A549 (cell line): ENCODE measurements around the gene UACA. TPM values are rescaled to one million over a fixed set of nuclear protein-coding genes. Genes with fewer than 3 reads are reported as not detected.

Experiments used
- ATAC-seq, 2 experiments: fragments of 200-7000 bp in 1 of 2; fragments of >200 bp in 1 of 2; cut with Nextera tagmentation in 1 of 2; cut with Tn5 transposase in 1 of 2; 3 replicates each; pipeline versions ENCODE4 v1.8.0 to v1.9.1; 2018 to 2020; ENCODE audit warnings: mild to moderate bottlenecking in 1 of 2, moderate library complexity in 1 of 2
- CTCF ChIA-PET: fragments of 300-600 bp; sonication (Branson Sonifier 250); formaldehyde crosslinking; extraction: SDS; loops from one replicate; lab custom pipeline; 2021; ENCODE audit warnings: antibody characterized with exemption, inconsistent platforms; lab: Yijun Ruan, JAX
- POLR2A ChIA-PET: fragments of 350-600 bp; formaldehyde crosslinking; extraction: SDS; loops from one replicate; lab custom pipeline; 2021; ENCODE audit warnings: antibody characterized with exemption, inconsistent platforms; lab: Yijun Ruan, JAX
- DNase-seq, 2 experiments: peaks; one replicate each; pipeline versions ENCODE4 v3.0.0 to v3.0.0-alpha.2; 2011 to 2016; ENCODE audit warnings: low read depth in 1 of 2, low spot score in 1 of 2
- FAIRE-seq: peaks from 2 replicates; lab custom pipeline; 2011; peaks lifted over from hg19 to GRCh38; lab: Jason Lieb, UNC
- H3K27ac ChIP-seq, 2 experiments: fragments of >200 bp; sonication (Bioruptor Twin); formaldehyde crosslinking; 3 replicates each; pipeline ENCODE4 v1.5.1; 2016 to 2017
- H3K4me1 ChIP-seq: fragments of >200 bp; sonication (Bioruptor Twin); formaldehyde crosslinking; 3 replicates; pipeline ENCODE4 v1.6.1; 2016
- H3K4me2 ChIP-seq: fragments of >200 bp; sonication (Bioruptor Twin); formaldehyde crosslinking; 3 replicates; pipeline ENCODE4 v1.6.1; 2016
- H3K4me3 ChIP-seq: fragments of >200 bp; sonication (Bioruptor Twin); formaldehyde crosslinking; 3 replicates; pipeline ENCODE4 v1.5.1; 2016
- H3K9me3 ChIP-seq: fragments of >200 bp; sonication (Bioruptor Twin); formaldehyde crosslinking; 3 replicates; pipeline ENCODE4 v1.6.1; 2016
- ATOH8 ChIP-seq: fragments of 250-450 bp; sonication (Bioruptor Pico); IDR thresholded peaks from 2 replicates; pipeline ENCODE4 v1.5.0; 2020; ENCODE audit warnings: low read depth, mild to moderate bottlenecking, moderate library complexity
- BHLHE40 ChIP-seq: IDR thresholded peaks from 2 replicates; pipeline ENCODE4 v1.6.1; 2012; ENCODE audit warnings: low read depth, low read length, inconsistent platforms
- CEBPB ChIP-seq, 2 experiments: fragments of >200 bp in 1 of 2; sonication (Bioruptor Twin) in 1 of 2; formaldehyde crosslinking in 1 of 2; IDR thresholded peaks; 2 replicates each; pipeline ENCODE4 v1.6.1; 2012 to 2016
- CHD4 ChIP-seq: fragments of 200-600 bp; sonication (generic); IDR thresholded peaks from 2 replicates; pipeline ENCODE4 v1.6.1; 2016; ENCODE audit warnings: antibody characterized with exemption, mild to moderate bottlenecking, borderline replicate concordance
- CTCF ChIP-seq: fragments of >200 bp; sonication (Bioruptor Twin); formaldehyde crosslinking; IDR thresholded peaks from 3 replicates; pipeline ENCODE4 v1.5.1; 2016
- E2F6 ChIP-seq: IDR thresholded peaks from 2 replicates; pipeline ENCODE4 v1.6.1; 2012; ENCODE audit warnings: low read depth, borderline replicate concordance
- EHF ChIP-seq: fragments of 250-450 bp; sonication (Bioruptor Pico); IDR thresholded peaks from 2 replicates; pipeline ENCODE4 v1.5.0; 2020; ENCODE audit warnings: mild to moderate bottlenecking
- EP300 ChIP-seq, 2 experiments: fragments of >200 bp; sonication (Bioruptor Twin); formaldehyde crosslinking; IDR thresholded peaks; 2 replicates in 1 of 2; 3 replicates in 1 of 2; pipeline ENCODE4 v1.6.1; 2016 to 2017
- GATA3 ChIP-seq: IDR thresholded peaks from 2 replicates; pipeline ENCODE4 v1.6.1; 2012; ENCODE audit warnings: borderline replicate concordance
- HOXA7 ChIP-seq: fragments of 250-450 bp; sonication (Bioruptor Pico); IDR thresholded peaks from 2 replicates; pipeline ENCODE4 v1.5.0; 2020; ENCODE audit warnings: mild to moderate bottlenecking, moderate library complexity
- HOXB13 ChIP-seq: fragments of 250-450 bp; sonication (Bioruptor Pico); IDR thresholded peaks from 2 replicates; pipeline ENCODE4 v1.5.0; 2020; ENCODE audit warnings: low read depth, mild to moderate bottlenecking, moderate library complexity
- MAFK ChIP-seq: fragments of 450-650 bp; IDR thresholded peaks from 2 replicates; pipeline ENCODE4 v1.6.1; 2014; ENCODE audit not compliant: partially characterized antibody
- MAZ ChIP-seq: fragments of 150-350 bp; IDR thresholded peaks from 2 replicates; pipeline ENCODE4 v1.6.1; 2014; ENCODE audit warnings: antibody characterized with exemption, low read depth, low read length, borderline replicate concordance
- MYC ChIP-seq: IDR thresholded peaks from 2 replicates; pipeline ENCODE4 v1.6.1; 2012; ENCODE audit warnings: mild to moderate bottlenecking, inconsistent platforms, low read length, improper control_type of control experiment, borderline replicate concordance
- NPAS2 ChIP-seq: fragments of 250-450 bp; sonication (Bioruptor Pico); IDR thresholded peaks from 2 replicates; pipeline ENCODE4 v1.8.0; 2022; ENCODE audit warnings: mild to moderate bottlenecking, moderate library complexity, borderline replicate concordance
- PBX3 ChIP-seq: IDR thresholded peaks from 2 replicates; pipeline ENCODE4 v1.6.1; 2012
- POLR2AphosphoS2 ChIP-seq: conservative IDR thresholded peaks from 2 replicates; pipeline ENCODE4 v1.6.1; 2012; ENCODE audit warnings: low read length, improper control_type of control experiment, inconsistent platforms
- RAD21 ChIP-seq, 2 experiments: fragments of >200 bp in 1 of 2; sonication (Bioruptor Twin) in 1 of 2; formaldehyde crosslinking in 1 of 2; IDR thresholded peaks in 1 of 2; conservative IDR thresholded peaks in 1 of 2; 2 replicates in 1 of 2; 3 replicates in 1 of 2; pipeline ENCODE4 v1.6.1; 2012 to 2018; ENCODE audit warnings: inconsistent platforms in 1 of 2
- SREBF2 ChIP-seq: fragments of 450-650 bp; IDR thresholded peaks from 2 replicates; pipeline ENCODE4 v1.6.1; 2014; ENCODE audit warnings: mild to moderate bottlenecking, moderate library complexity
- TP53 ChIP-seq: fragments of 250-450 bp; sonication (Bioruptor Pico); IDR thresholded peaks from 2 replicates; pipeline ENCODE4 v1.5.0; 2021; ENCODE audit warnings: mild to moderate bottlenecking, moderate library complexity
- ZC3H11A ChIP-seq: fragments of 450-650 bp; IDR thresholded peaks from 2 replicates; pipeline ENCODE4 v1.6.1; 2014; ENCODE audit warnings: antibody characterized with exemption, mild to moderate bottlenecking
- WGBS: methylation state at CpG from one replicate; pipeline ENCODE4 v1.1.6; 2017; ENCODE audit errors: missing lambda C conversion rate; 5-methylcytosine and 5-hydroxymethylcytosine counted together
- polyA plus RNA-seq, 4 experiments: library from polyadenylated mRNA; depleted of rRNA in 3 of 4; stranded (reverse); fragments of >200 nt; fragmentation: RNase III in 1 of 4; extraction: RNeasy Plus Mini Kit Qiagen cat#74134 plus additional on column Dnase treatment in 1 of 4; gene quantifications; 2 replicates in 3 of 4; 3 replicates in 1 of 4; pipeline ENCODE4 v1.2.3, GENCODE V29; 2011 to 2017

UACA gene
- polyA plus RNA-seq, 2 of the 4 experiments (the other 2 are of a cell fraction), result 31.9 to 80.4 TPM

- Histone ChIP-seq H3K4me3 (no peak overlapping the region), H3K27ac (no peak overlapping the region), H3K9me3 (no peaks in the 10 kb centered on the region), H3K4me1 (no peaks in the 10 kb centered on the region)
- FAIRE-seq (peak; percentile 59), DNase-seq (no peak), ATAC-seq (no peak)
- WGBS, result 94% methylated on average over 3 of the region's 3 CpGs
- ChIA-PET POLR2A (no interaction called here), CTCF (interaction anchor here (0.6 to 0.9 kb wide), 4 partner anchors 20 to 192 kb away, joined by 3 to 5 read pairs (median 4); no protein-coding TSS in a partner anchor)
- TF ChIP-seq GATA3 (no peak), ATOH8 (CRISPR knock-in tag) (no peak), CHD4 (no peak), EP300 (IDR thresholded peaks at IDR 0.05) (no peak), EHF (no peak)
- TF ChIP-seq, all 56 proteins: peak for 0
- no peak overlapping the region for H3K4me2 ChIP-seq
Measured at GRCh38 chr15:70659662-70660061, 103.7 kb downstream of the UACA start.

GRCh38 chr15:70658641-70659040 is 104.7 kb downstream of the UACA start:
- H3K4me1 ChIP-seq, result no peaks in the 10 kb centered on the region
- no peak for DNase-seq
- ATAC-seq, result no peak
- H3K4me3 ChIP-seq, result no peak overlapping the region
- WGBS, result 92% methylated on average over 3 of the region's 3 CpGs
- CTCF ChIA-PET, result interaction anchor here (0.9 to 1.5 kb wide), 2 partner anchors 191 to 1183 kb away, joined by 3 read pairs; no protein-coding TSS in a partner anchor
- TF ChIP-seq MYC (no peak), HOXB13 (CRISPR knock-in tag) (no peak), ATOH8 (CRISPR knock-in tag) (no peak), SREBF2 (no peak), E2F6 (no peak), PBX3 (no peak), MAFK (no peak), CTCF (no peak), HOXA7 (no peak), CHD4 (no peak), ZC3H11A (no peak), RAD21 (conservative IDR thresholded peaks at IDR 0.05 in 1 of 2, IDR thresholded peaks at IDR 0.05 in 1 of 2) (no peak), MAZ (no peak), CEBPB (IDR thresholded peaks at IDR 0.05) (no peak), NPAS2 (no peak), POLR2AphosphoS2 (no peak), BHLHE40 (no peak), TP53 (CRISPR knock-in tag) (no peak)
- H3K27ac ChIP-seq, result no peak overlapping the region
- H3K4me2 ChIP-seq, result no peak overlapping the region
- POLR2A ChIA-PET, result no interaction called here
- peak; percentile 54 for FAIRE-seq
- no peaks in the 10 kb centered on the region for H3K9me3 ChIP-seq
